Progenitor cell of endocrine pancreas (in vitro differentiated cells): Measurements from ENCODE around the gene SMAD3. TPM values are rescaled to one million over a fixed set of nuclear protein-coding genes. Genes with fewer than 3 reads are reported as not detected.

Source experiments
- DNase-seq: peaks from one replicate; pipeline ENCODE4 v3.0.0; 2021; ENCODE audit warnings: low spot score; ENCODE audit not compliant: unreplicated experiment
- H3K27ac Mint-ChIP-seq: 2 replicates; pipeline ENCODE4 v1.8.0; 2021; ENCODE audit warnings: mild to moderate bottlenecking, moderate library complexity, mixed read lengths
- H3K27me3 Mint-ChIP-seq: 2 replicates; pipeline ENCODE4 v1.8.0; 2021; ENCODE audit warnings: mixed read lengths
- H3K36me3 Mint-ChIP-seq: 2 replicates; pipeline ENCODE4 v1.8.0; 2022; ENCODE audit warnings: mixed read lengths; ENCODE audit not compliant: insufficient read depth
- H3K4me1 Mint-ChIP-seq: 2 replicates; pipeline ENCODE4 v1.8.0; 2021; ENCODE audit warnings: low read depth, mixed read lengths
- H3K4me3 Mint-ChIP-seq: 2 replicates; pipeline ENCODE4 v1.8.0; 2021; ENCODE audit warnings: low read depth, mild to moderate bottlenecking, moderate library complexity, mixed read lengths
- H3K9me3 Mint-ChIP-seq: 2 replicates; pipeline ENCODE4 v1.8.0; 2021; ENCODE audit warnings: low read depth, mixed read lengths
- CTCF ChIP-seq: fragments of 200-600 bp; sonication (generic); IDR thresholded peaks from one replicate; pipeline ENCODE4 v1.5.0; 2021; ENCODE audit warnings: antibody characterized with exemption, mild to moderate bottlenecking; ENCODE audit not compliant: unreplicated experiment
- total RNA-seq: library from RNA; stranded (reverse); gene quantifications from 2 replicates; pipeline ENCODE4 v1.2.1, GENCODE V29; 2021

SMAD3 gene
- total RNA-seq, 1 donor from 2014 or later = 51.3 TPM

GRCh38 chr15:67201136-67201535 is 135.7 kb downstream of the SMAD3 start:
- Mint-ChIP-seq H3K36me3 (peaks cover 13% of the 10 kb centered on the region), H3K27me3 (no peaks in the 10 kb centered on the region), H3K9me3 (no peaks in the 10 kb centered on the region), H3K4me1 (peaks cover 11% of the 10 kb centered on the region), H3K27ac (peak overlapping the region; percentile 75), H3K4me3 (no peak overlapping the region)
- no peak for TF ChIP-seq CTCF
- DNase-seq = no peak

DNA sequence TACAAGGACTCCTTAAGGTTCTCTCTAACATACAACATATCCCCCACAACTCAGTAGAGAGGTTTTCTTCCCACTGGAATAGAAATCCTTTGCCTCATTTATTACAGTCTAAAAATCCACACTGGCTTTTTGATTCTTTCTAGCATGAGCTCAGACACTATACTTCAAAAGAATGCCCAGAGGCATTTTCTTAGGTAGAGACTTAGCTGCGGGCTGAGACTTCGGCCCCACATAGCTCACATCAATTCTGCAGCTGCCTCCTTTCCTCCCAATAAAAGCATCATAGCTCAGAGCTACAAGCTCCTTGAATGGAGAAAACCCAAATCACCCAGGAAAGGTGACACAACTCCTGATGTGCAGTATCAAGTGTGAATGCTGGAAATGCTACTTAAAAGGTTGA is 136.7 kb downstream of the SMAD3 start:
- DNase-seq = no peak
- H3K27me3 Mint-ChIP-seq = no peaks in the 10 kb centered on the region
- H3K27ac Mint-ChIP-seq = peak overlapping the region; percentile 44
- TF ChIP-seq CTCF = no peak
- no peak overlapping the region for H3K4me3 Mint-ChIP-seq
- no peaks in the 10 kb centered on the region for H3K9me3 Mint-ChIP-seq
- H3K36me3 Mint-ChIP-seq = peaks cover 10% of the 10 kb centered on the region
- peaks cover 11% of the 10 kb centered on the region for H3K4me1 Mint-ChIP-seq

GRCh38 chr15:67202991-67203390 is 137.6 kb downstream of the SMAD3 start:
- H3K27me3 Mint-ChIP-seq = no peaks in the 10 kb centered on the region
- H3K36me3 Mint-ChIP-seq = peaks cover 9% of the 10 kb centered on the region
- no peak for DNase-seq
- H3K4me3 Mint-ChIP-seq = no peak overlapping the region
- H3K27ac Mint-ChIP-seq = no peak overlapping the region
- no peaks in the 10 kb centered on the region for H3K9me3 Mint-ChIP-seq
- TF ChIP-seq CTCF = no peak
- peaks cover 11% of the 10 kb centered on the region for H3K4me1 Mint-ChIP-seq

DNA sequence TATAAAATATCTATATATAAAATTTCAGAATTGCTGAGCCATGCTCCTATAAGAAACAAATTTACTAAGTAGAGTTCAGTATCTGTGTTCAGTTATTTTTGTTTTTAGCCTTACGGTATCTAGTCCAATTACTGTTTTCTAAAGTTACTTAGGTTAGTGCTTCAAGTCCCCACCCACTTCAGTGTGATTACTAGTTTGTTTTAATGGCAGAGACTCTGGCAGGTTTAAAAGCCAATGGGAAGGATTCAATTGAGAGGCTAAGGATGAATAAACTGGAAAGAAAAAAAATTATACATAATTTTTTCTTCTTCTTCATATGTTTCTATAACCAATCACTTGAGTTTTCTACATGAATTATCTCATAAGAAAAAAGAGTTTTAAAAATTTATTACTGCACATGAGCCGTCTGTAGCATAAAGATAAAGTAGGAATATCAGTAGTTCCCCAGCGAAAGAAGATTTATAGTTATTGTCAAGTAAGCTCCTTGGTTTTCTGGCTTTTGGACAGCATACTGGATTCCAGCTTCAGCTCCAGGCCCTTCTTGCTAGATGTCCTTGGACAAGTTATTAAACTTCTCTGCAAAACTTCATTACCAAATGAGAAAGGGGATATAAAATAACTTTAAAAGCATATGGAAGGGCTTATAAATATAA is 142.3 kb downstream of the SMAD3 start:
- H3K27me3 Mint-ChIP-seq = no peaks in the 10 kb centered on the region
- peaks cover 10% of the 10 kb centered on the region for H3K36me3 Mint-ChIP-seq
- no peak for DNase-seq
- H3K4me3 Mint-ChIP-seq = no peak overlapping the region
- H3K27ac Mint-ChIP-seq = no peak overlapping the region
- TF ChIP-seq CTCF = no peak
- H3K4me1 Mint-ChIP-seq = no peaks in the 10 kb centered on the region
- H3K9me3 Mint-ChIP-seq = no peaks in the 10 kb centered on the region

GRCh38 chr15:67208396-67208795 is 143.0 kb downstream of the SMAD3 start:
- Mint-ChIP-seq H3K27ac (no peak overlapping the region), H3K27me3 (no peaks in the 10 kb centered on the region), H3K36me3 (peaks cover 9% of the 10 kb centered on the region), H3K9me3 (no peaks in the 10 kb centered on the region), H3K4me1 (no peaks in the 10 kb centered on the region), H3K4me3 (no peak overlapping the region)
- no peak for DNase-seq
- no peak for TF ChIP-seq CTCF
